GM12878 (cell line): ENCODE measurements around the gene STX1B.

Source experiments
- ATF7 ChIP-seq: fragments of 450-650 bp; IDR thresholded peaks from 2 replicates; pipeline ENCODE4 v1.6.1; 2016; ENCODE audit warnings: low read depth, mild to moderate bottlenecking
- CTCF ChIP-seq, 3 experiments: IDR thresholded peaks in 2 of 3; conservative IDR thresholded peaks in 1 of 3; 2 replicates each; pipeline ENCODE4 v1.5.1; 2011; ENCODE audit warnings: low read depth in 3 of 3, low read length in 3 of 3, mild to moderate bottlenecking in 3 of 3, control low read depth in 2 of 3, moderate library complexity in 2 of 3, inconsistent platforms in 1 of 3, mixed read lengths in 1 of 3; ENCODE audit not compliant: control insufficient read depth in 2 of 3, insufficient read depth in 1 of 3; ENCODE audit errors: extremely low read depth in 1 of 3
- FOS ChIP-seq: IDR thresholded peaks from 3 replicates; pipeline ENCODE4 v1.6.1; 2011; ENCODE audit warnings: borderline replicate concordance; ENCODE audit not compliant: insufficient read length; ENCODE audit errors: extremely low read depth
- RFX5 ChIP-seq: IDR thresholded peaks from 2 replicates; pipeline ENCODE4 v1.6.1; 2011; ENCODE audit warnings: low read depth, low read length, improper control_type of control experiment

- TF ChIP-seq FOS = no peak
- no peak for TF ChIP-seq CTCF (IDR thresholded peaks at IDR 0.05 in 2 of 3, conservative IDR thresholded peaks at IDR 0.05 in 1 of 3; ENCODE audit: control insufficient read depth in 2 of 3, extremely low read depth in 1 of 3, insufficient read depth in 1 of 3, low read depth in 3 of 3, low read length in 3 of 3)
- TF ChIP-seq ATF7 = no peak
- TF ChIP-seq RFX5 = no peak
Observed at GRCh38 chr16:30961384-30961783, 49.1 kb downstream of the STX1B start.
